Activated gamma-delta T cell treated with Interleukin-2 at 50 U/mL for 16 hours (primary cell): ENCODE measurements around the gene LRRC43.

Experiments
- DNase-seq: peaks from one replicate; pipeline ENCODE4 v3.0.0-alpha.2; 2020

Gene LRRC43

GRCh38 chr12:122182887-122183587 is at the start of gene LRRC43:
Gene LRRC43 (plus strand): TSS chr12:122183123. CDS start chr12:122183145, 22 bp downstream.
- DNase-seq: peak; percentile 27

- DNase-seq: no peak
Measured at GRCh38 chr12:122133192-122133950, 49.6 kb upstream of the LRRC43 start.

- no peak for DNase-seq
Measured at GRCh38 chr12:122135437-122136031, 47.4 kb upstream of the LRRC43 start.

GRCh38 chr12:122137229-122137628 is 45.7 kb upstream of the LRRC43 start:
- no peak for DNase-seq

- DNase-seq: no peak
Measured at GRCh38 chr12:122137681-122138080, 45.2 kb upstream of the LRRC43 start.

GRCh38 chr12:122138181-122138580 is 44.7 kb upstream of the LRRC43 start:
- no peak for DNase-seq

- no peak for DNase-seq
Measured at GRCh38 chr12:122138616-122139015, 44.3 kb upstream of the LRRC43 start.

- no peak for DNase-seq
Measured at GRCh38 chr12:122139266-122139665, 43.7 kb upstream of the LRRC43 start.

GRCh38 chr12:122139941-122140340 is 43.0 kb upstream of the LRRC43 start:
- no peak for DNase-seq

GRCh38 chr12:122140467-122141257 is 42.3 kb upstream of the LRRC43 start:
- no peak for DNase-seq

- no peak for DNase-seq
Measured at GRCh38 chr12:122141911-122142725, 40.8 kb upstream of the LRRC43 start.

- DNase-seq: no peak
Measured at GRCh38 chr12:122142857-122143256, 40.1 kb upstream of the LRRC43 start.

GRCh38 chr12:122144885-122145284 is 38.0 kb upstream of the LRRC43 start:
- no peak for DNase-seq

GRCh38 chr12:122145505-122146330 is 37.2 kb upstream of the LRRC43 start:
- DNase-seq: no peak

- no peak for DNase-seq
Measured at GRCh38 chr12:122147514-122148290, 35.2 kb upstream of the LRRC43 start.

- DNase-seq: no peak
Measured at GRCh38 chr12:122148657-122149056, 34.3 kb upstream of the LRRC43 start.

- no peak for DNase-seq
Measured at GRCh38 chr12:122150127-122150681, 32.7 kb upstream of the LRRC43 start.

GRCh38 chr12:122152754-122153153 is 30.2 kb upstream of the LRRC43 start:
- DNase-seq: no peak

- DNase-seq: no peak
Measured at GRCh38 chr12:122155705-122156104, 27.2 kb upstream of the LRRC43 start.

- DNase-seq: no peak
Measured at GRCh38 chr12:122158700-122159285, 24.1 kb upstream of the LRRC43 start.
